Activated CD8-positive, alpha-beta memory T cell treated with anti-CD3 and anti-CD28 coated beads, Interleukin-2, amount 10 ng/mL, durations not matched to agents 7 days and 5 days (primary cell): ENCODE results near the gene TP53AIP1. TPM values are rescaled to one million over a fixed set of nuclear protein-coding genes. Genes with fewer than 3 reads are reported as not detected.

Source experiments
- total RNA-seq, 2 experiments: library from RNA; stranded (reverse); gene quantifications; one replicate each; pipeline ENCODE4 v1.2.3, GENCODE V29; 2021

TP53AIP1 gene
- total RNA-seq, 2 experiments from 2014 or later, result not detected

Other genes with a start within 250 kb of the TP53AIP1 start
- gene FLI1, start 248.8 kb downstream of the TP53AIP1 start, total RNA-seq, result 100 to 1,000 TPM in 1 of 2 experiments, 10 to 100 TPM in 1; 85.0 to 105 TPM
- not detected for gene KCNJ1, start 75.6 kb downstream of the TP53AIP1 start, total RNA-seq
- gene KCNJ5, start 51.5 kb downstream of the TP53AIP1 start, total RNA-seq, result not detected
- 1 to 10 TPM; 1.0 to 1.3 TPM for gene ARHGAP32, start 249.5 kb upstream of the TP53AIP1 start, total RNA-seq